HCT116 (cell line): ENCODE measurements around the gene ITPR1. TPM values are rescaled to one million over a fixed set of nuclear protein-coding genes. Genes with fewer than 3 reads are reported as not detected.

ENCODE experiments used
- ATAC-seq: fragments of 200-7000 bp; cut with Tn5 transposase; 2 replicates; pipeline ENCODE4 v1.9.1; 2020; ENCODE audit warnings: mild to moderate bottlenecking, moderate library complexity
- BruUV-seq: library from RNA; stranded (reverse); fragments of 400-500 nt; replicated peaks from 2 replicates; lab custom pipeline; 2021; lab: Mats Ljungman, UMichigan
- CTCF ChIA-PET: fragments of 300-600 bp; sonication (Branson Sonifier 250); formaldehyde crosslinking; loops from one replicate; lab custom pipeline; 2021; ENCODE audit warnings: antibody characterized with exemption; lab: Charles Lee
- POLR2A ChIA-PET: fragments of 300-600, 350-600 bp; sonication (Branson Sonifier 250); formaldehyde crosslinking; loops from one replicate; lab custom pipeline; 2021; ENCODE audit warnings: antibody characterized with exemption; lab: Charles Lee
- RAD21 ChIA-PET, 2 experiments: fragments of 300-600 bp; sonication (Branson Sonifier 250); formaldehyde crosslinking; loops; one replicate each; lab custom pipeline; 2023; ENCODE audit warnings: low total read pairs in 2 of 2; ENCODE audit not compliant: uncharacterized antibody in 2 of 2, unreplicated experiment in 2 of 2, low non-redundant PET in 1 of 2; lab: Charles Lee
- DNase-seq: peaks from one replicate; pipeline ENCODE4 v3.0.0-alpha.2; 2010; ENCODE audit warnings: low read depth, low spot score
- H2AFZ ChIP-seq: fragments of 200-600 bp; shearing (Covaris generic), sonication (generic); 2 replicates; pipeline ENCODE4 v1.6.1; 2017; ENCODE audit warnings: low read depth, mixed run types, mixed read lengths, antibody characterized with exemption, low read length; ENCODE audit not compliant: poor library complexity, severe bottlenecking
- H3K27ac ChIP-seq: 2 replicates; pipeline ENCODE4 v1.5.1; 2012; ENCODE audit warnings: low read depth, low read length
- H3K27me3 ChIP-seq: fragments of 200-600 bp; sonication (generic); 2 replicates; pipeline ENCODE4 v1.6.1; 2016; ENCODE audit warnings: mixed run types, low read length, mixed read lengths; ENCODE audit not compliant: insufficient read depth
- H3K36me3 ChIP-seq, 2 experiments: fragments of 200-500 bp in 1 of 2; fragments of 200-600 bp in 1 of 2; sonication (Bioruptor generic) in 1 of 2; sonication (generic) in 1 of 2; 2 replicates each; pipeline versions ENCODE4 v1.5.1 to v1.6.1; 2014 to 2016; ENCODE audit warnings: low read length in 2 of 2, inconsistent platforms in 1 of 2, mixed read lengths in 1 of 2, mixed run types in 1 of 2; ENCODE audit not compliant: insufficient read depth in 2 of 2, control insufficient read depth in 1 of 2
- H3K4me1 ChIP-seq, 2 experiments: fragments of 200-600 bp in 1 of 2; sonication (generic) in 1 of 2; 2 replicates each; pipeline versions ENCODE4 v1.5.1 to v1.6.1; 2012 to 2017; ENCODE audit warnings: low read length in 2 of 2, inconsistent platforms in 1 of 2, mild to moderate bottlenecking in 1 of 2, mixed read lengths in 1 of 2, mixed run types in 1 of 2, moderate library complexity in 1 of 2; ENCODE audit not compliant: insufficient read depth in 2 of 2, control insufficient read depth in 1 of 2
- H3K4me2 ChIP-seq: fragments of 200-600 bp; sonication (generic); 2 replicates; pipeline ENCODE4 v1.6.1; 2017; ENCODE audit warnings: mixed run types, low read length, mixed read lengths
- H3K4me3 ChIP-seq, 2 experiments: fragments of 200-600 bp in 1 of 2; sonication (generic) in 1 of 2; replicated peaks in 1 of 2; 2 replicates each; pipeline ENCODE4 v1.5.1; 2011 to 2016; ENCODE audit warnings: low read length in 2 of 2, control low read depth in 1 of 2, low read depth in 1 of 2, mild to moderate bottlenecking in 1 of 2, mixed read lengths in 1 of 2, mixed run types in 1 of 2
- H3K79me2 ChIP-seq: fragments of 200-600 bp; sonication (generic); 2 replicates; pipeline ENCODE4 v1.6.1; 2017; ENCODE audit warnings: mild to moderate bottlenecking, mixed run types, low read length, moderate library complexity, mixed read lengths; ENCODE audit not compliant: insufficient read depth
- H3K9ac ChIP-seq: fragments of 200-600 bp; sonication (generic); 2 replicates; pipeline ENCODE4 v1.6.1; 2016; ENCODE audit warnings: low read length, mixed read lengths
- H3K9me2 ChIP-seq: fragments of 200-600 bp; sonication (generic), shearing (Covaris generic); 2 replicates; pipeline ENCODE4 v1.6.1; 2017; ENCODE audit warnings: mixed run types, mild to moderate bottlenecking, moderate library complexity; ENCODE audit not compliant: insufficient read depth
- H3K9me3 ChIP-seq, 2 experiments: fragments of 200-500 bp in 1 of 2; fragments of 200-600 bp in 1 of 2; sonication (Bioruptor generic) in 1 of 2; sonication (generic) in 1 of 2; 2 replicates each; pipeline ENCODE4 v1.6.1; 2014 to 2017; ENCODE audit warnings: low read length in 2 of 2, mixed read lengths in 2 of 2, inconsistent platforms in 1 of 2, low read depth in 1 of 2, mild to moderate bottlenecking in 1 of 2, mixed run types in 1 of 2, moderate library complexity in 1 of 2; ENCODE audit not compliant: control insufficient read depth in 1 of 2, insufficient read depth in 1 of 2
- H4K20me1 ChIP-seq: fragments of 200-600 bp; sonication (generic), shearing (Covaris generic); 2 replicates; pipeline ENCODE4 v1.6.1; 2017; ENCODE audit warnings: mixed run types, mild to moderate bottlenecking, moderate library complexity; ENCODE audit not compliant: insufficient read depth
- CBX3 ChIP-seq: IDR thresholded peaks from 2 replicates; pipeline ENCODE4 v1.6.1; 2012; ENCODE audit warnings: low read depth
- CEBPB ChIP-seq: IDR thresholded peaks from 2 replicates; pipeline ENCODE4 v1.6.1; 2012; ENCODE audit warnings: low read depth
- CTCF ChIP-seq, 3 experiments: fragments of 200-600 bp in 1 of 3; sonication (generic) in 1 of 3; IDR thresholded peaks in 2 of 3; conservative IDR thresholded peaks in 1 of 3; 2 replicates each; pipeline ENCODE4 v1.5.1; 2012 to 2017; ENCODE audit warnings: low read depth in 2 of 3, low read length in 2 of 3, antibody characterized with exemption in 1 of 3, borderline replicate concordance in 1 of 3, control low read depth in 1 of 3, mild to moderate bottlenecking in 1 of 3, mixed read lengths in 1 of 3, mixed run types in 1 of 3, moderate library complexity in 1 of 3; ENCODE audit not compliant: insufficient read depth in 1 of 3
- EGR1 ChIP-seq: IDR thresholded peaks from 2 replicates; pipeline ENCODE4 v1.6.1; 2012; ENCODE audit warnings: low read depth
- ELF1 ChIP-seq: IDR thresholded peaks from 2 replicates; pipeline ENCODE4 v1.6.1; 2012; ENCODE audit warnings: low read depth, borderline replicate concordance
- EZH2phosphoT487 ChIP-seq: fragments of 200-600 bp; IDR thresholded peaks from 2 replicates; pipeline ENCODE4 v1.6.1; 2018; ENCODE audit warnings: antibody characterized with exemption, borderline replicate concordance
- FOSL1 ChIP-seq: IDR thresholded peaks from 2 replicates; pipeline ENCODE4 v1.6.1; 2012; ENCODE audit warnings: low read depth
- JUND ChIP-seq: IDR thresholded peaks from 2 replicates; pipeline ENCODE4 v1.6.1; 2012
- MAX ChIP-seq: IDR thresholded peaks from 2 replicates; pipeline ENCODE4 v1.6.1; 2012
- POLR2A ChIP-seq: IDR thresholded peaks from 2 replicates; pipeline ENCODE4 v1.7.0; 2011; ENCODE audit warnings: borderline replicate concordance; ENCODE audit not compliant: insufficient read depth, insufficient read length; ENCODE audit errors: extremely low read depth
- POLR2AphosphoS5 ChIP-seq: IDR thresholded peaks from 2 replicates; pipeline ENCODE4 v1.6.1; 2011; ENCODE audit warnings: mild to moderate bottlenecking, low read depth, low read length, moderate library complexity
- RAD21 ChIP-seq: IDR thresholded peaks from 2 replicates; pipeline ENCODE4 v1.6.1; 2012; ENCODE audit warnings: low read depth, mild to moderate bottlenecking
- SIN3A ChIP-seq: IDR thresholded peaks from 2 replicates; pipeline ENCODE4 v1.6.1; 2012; ENCODE audit warnings: low read depth
- ZNF274 ChIP-seq: fragments of 200-500 bp; sonication (Bioruptor generic); IDR thresholded peaks from 2 replicates; pipeline ENCODE4 v1.6.1; 2014; ENCODE audit warnings: mild to moderate bottlenecking, low read depth, low read length, inconsistent platforms
- intact Hi-C: fragments of 100-400 bp; cut with micrococcal nuclease; formaldehyde crosslinking; loops from 2 replicates; pipeline ENCODE4 v1.10.0; 2022
- total RNA-seq: library from RNA; stranded (reverse); gene quantifications from one replicate; pipeline ENCODE4 v1.2.1, GENCODE V29; 2021; ENCODE audit not compliant: unreplicated experiment

The ITPR1 gene
- total RNA-seq, 1 experiment from 2014 or later, result 9.2 TPM

- Histone ChIP-seq H3K27ac (no peak overlapping the region), H3K4me2 (no peak overlapping the region), H3K36me3 (no peaks in the 10 kb centered on the region), H4K20me1 (no peaks in the 10 kb centered on the region), H3K27me3 (no peaks in the 10 kb centered on the region), H3K79me2 (no peaks in the 10 kb centered on the region), H3K9me2 (no peaks in the 10 kb centered on the region), H3K4me1 (no peaks in the 10 kb centered on the region), H2AFZ (no peak overlapping the region)
- CTCF ChIA-PET, result no interaction called here
- intact Hi-C loops, result no loop called here
- BruUV-seq, result no TSS peak
- no peak for DNase-seq
- TF ChIP-seq JUND (no peak), FOSL1 (no peak), POLR2A (no peak), ELF1 (no peak), SIN3A (no peak), RAD21 (no peak), ZNF274 (no peak), CTCF (IDR thresholded peaks at IDR 0.05 in 2 of 3, conservative IDR thresholded peaks at IDR 0.05 in 1 of 3; ENCODE audit: borderline replicate concordance in 1 of 3, insufficient read depth in 1 of 3, low read depth in 2 of 3, low read length in 2 of 3) (no peak), CBX3 (no peak), EGR1 (no peak), MAX (no peak), POLR2AphosphoS5 (no peak), EZH2phosphoT487 (no peak), CEBPB (no peak)
- TF ChIP-seq, all 23 proteins: peak for 0
- Histone ChIP-seq H3K4me3 (no peak overlapping the region), H3K9me3 (peaks cover 4 to 8% of the 10 kb centered on the region in 2 experiments; a peak in 1 of 4 replicates), H3K9ac (no peak overlapping the region)
- ChIA-PET RAD21 (no interaction called here), POLR2A (no interaction called here)
- ATAC-seq, result no peak
Measured at GRCh38 chr3:4766263-4766662, 273.1 kb downstream of the ITPR1 start.
